ENCODE measurements around the gene LPIN1. TPM values are rescaled to one million over a fixed set of nuclear protein-coding genes. Genes with fewer than 3 reads are reported as not detected.

The LPIN1 gene
- total RNA-seq, 1 experiment from 2014 or later: 13.9 TPM

DNA sequence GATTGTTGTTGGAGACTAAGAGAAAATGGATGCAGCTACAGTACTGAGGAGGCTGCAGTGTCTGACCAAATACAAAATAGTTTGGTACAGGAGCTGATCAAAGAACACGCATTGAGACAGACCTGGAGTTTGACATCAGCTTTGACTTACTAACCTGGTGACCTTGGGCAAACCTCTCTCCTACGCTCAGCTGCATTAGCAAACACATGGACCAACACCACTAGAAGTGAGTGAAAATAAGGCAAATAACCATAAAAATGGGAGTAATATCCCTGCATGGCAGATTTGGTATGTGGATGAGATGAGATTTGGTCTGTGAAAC is 126.5 kb downstream of the LPIN1 start:
- no peak for TF ChIP-seq FOXK1 (CRISPR knock-in tag; IDR thresholded peaks at IDR 0.05)
- no peak for TF ChIP-seq ETV6 (CRISPR knock-in tag; IDR thresholded peaks at IDR 0.05)
- TF ChIP-seq ZNF425 (CRISPR knock-in tag; conservative IDR thresholded peaks at IDR 0.05): no peak
- no peak for TF ChIP-seq E2F1 (CRISPR knock-in tag; IDR thresholded peaks at IDR 0.05)
- Mint-ChIP-seq H3K4me3 (no peak overlapping the region), H3K27ac (no peak overlapping the region), H3K9me3 (peaks cover 2% of the 10 kb centered on the region), H3K4me1 (peaks cover 30% of the 10 kb centered on the region), H3K36me3 (no peaks in the 10 kb centered on the region), H3K27me3 (ENCODE audit: low read depth) (no peaks in the 10 kb centered on the region; the same call in 1 of the 2 replicates)
- CTCF ChIA-PET: interaction anchor here (2.9 kb wide), 1 partner anchor 9 kb away, joined by 13 read pairs; no protein-coding TSS in a partner anchor
- DNase-seq (ENCODE audit: low spot score): no peak
- POLR2A ChIA-PET: no interaction called here
- ATAC-seq: no peak

GRCh38 chr2:11873356-11874154 is 127.1 kb downstream of the LPIN1 start:
- DNase-seq (ENCODE audit: low spot score) (no peak), ATAC-seq (no peak)
- Mint-ChIP-seq H3K27ac (no peak overlapping the region), H3K4me1 (peaks cover 25% of the 10 kb centered on the region), H3K4me3 (no peak overlapping the region), H3K36me3 (no peaks in the 10 kb centered on the region), H3K9me3 (peaks cover 3% of the 10 kb centered on the region; the same call in 1 of the 2 replicates), H3K27me3 (ENCODE audit: low read depth) (no peaks in the 10 kb centered on the region; the same call in 1 of the 2 replicates)
- TF ChIP-seq, protein P1, sequence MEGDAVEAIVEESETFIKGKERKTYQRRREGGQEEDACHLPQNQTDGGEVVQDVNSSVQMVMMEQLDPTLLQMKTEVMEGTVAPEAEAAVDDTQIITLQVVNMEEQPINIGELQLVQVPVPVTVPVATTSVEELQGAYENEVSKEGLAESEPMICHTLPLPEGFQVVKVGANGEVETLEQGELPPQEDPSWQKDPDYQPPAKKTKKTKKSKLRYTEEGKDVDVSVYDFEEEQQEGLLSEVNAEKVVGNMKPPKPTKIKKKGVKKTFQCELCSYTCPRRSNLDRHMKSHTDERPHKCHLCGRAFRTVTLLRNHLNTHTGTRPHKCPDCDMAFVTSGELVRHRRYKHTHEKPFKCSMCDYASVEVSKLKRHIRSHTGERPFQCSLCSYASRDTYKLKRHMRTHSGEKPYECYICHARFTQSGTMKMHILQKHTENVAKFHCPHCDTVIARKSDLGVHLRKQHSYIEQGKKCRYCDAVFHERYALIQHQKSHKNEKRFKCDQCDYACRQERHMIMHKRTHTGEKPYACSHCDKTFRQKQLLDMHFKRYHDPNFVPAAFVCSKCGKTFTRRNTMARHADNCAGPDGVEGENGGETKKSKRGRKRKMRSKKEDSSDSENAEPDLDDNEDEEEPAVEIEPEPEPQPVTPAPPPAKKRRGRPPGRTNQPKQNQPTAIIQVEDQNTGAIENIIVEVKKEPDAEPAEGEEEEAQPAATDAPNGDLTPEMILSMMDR (IDR thresholded peaks at IDR 0.05): no peak
- CTCF ChIA-PET: interaction anchor here (2.9 kb wide), 1 partner anchor 10 kb away, joined by 13 read pairs; no protein-coding TSS in a partner anchor
- POLR2A ChIA-PET: no interaction called here

DNA sequence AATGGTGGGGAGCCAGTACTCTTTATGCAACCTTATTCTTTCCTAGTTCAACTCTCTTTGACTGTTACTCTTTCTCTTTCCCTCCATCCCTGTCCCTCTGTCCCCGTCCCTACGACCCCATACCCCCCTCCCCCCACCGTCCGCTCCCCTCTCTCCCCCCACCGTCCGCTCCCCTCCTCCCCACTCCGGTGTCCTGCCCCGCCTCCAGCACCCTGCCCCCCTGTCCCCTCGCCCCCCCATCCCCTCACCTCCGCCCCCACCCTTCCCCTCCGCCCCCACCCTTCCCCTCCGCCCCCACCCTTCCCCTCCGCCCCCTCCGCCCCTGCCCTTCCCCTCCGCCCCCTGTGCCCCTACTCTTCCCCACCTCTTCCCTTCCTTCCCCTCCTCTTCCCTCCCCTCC is 128.4 kb downstream of the LPIN1 start:
- ATAC-seq (no peak), DNase-seq (ENCODE audit: low spot score) (no peak)
- H3K27me3 Mint-ChIP-seq (ENCODE audit: low read depth): no peaks in the 10 kb centered on the region; the same call in 1 of the 2 replicates
- H3K36me3 Mint-ChIP-seq: no peaks in the 10 kb centered on the region
- CTCF ChIA-PET: interaction anchor here (2.9 kb wide), 1 partner anchor 11 kb away, joined by 13 read pairs; no protein-coding TSS in a partner anchor
- peaks cover 13% of the 10 kb centered on the region for H3K4me1 Mint-ChIP-seq
- no peak overlapping the region for H3K4me3 Mint-ChIP-seq
- H3K27ac Mint-ChIP-seq: no peak overlapping the region
- TF ChIP-seq GTF2I (CRISPR knock-in tag; conservative IDR thresholded peaks at IDR 0.05): no peak
- TF ChIP-seq, protein P2, sequence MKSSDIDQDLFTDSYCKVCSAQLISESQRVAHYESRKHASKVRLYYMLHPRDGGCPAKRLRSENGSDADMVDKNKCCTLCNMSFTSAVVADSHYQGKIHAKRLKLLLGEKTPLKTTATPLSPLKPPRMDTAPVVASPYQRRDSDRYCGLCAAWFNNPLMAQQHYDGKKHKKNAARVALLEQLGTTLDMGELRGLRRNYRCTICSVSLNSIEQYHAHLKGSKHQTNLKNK (CRISPR knock-in tag; IDR thresholded peaks at IDR 0.05): no peak
- no peak for TF ChIP-seq FOXK1 (CRISPR knock-in tag; IDR thresholded peaks at IDR 0.05)
- TF ChIP-seq SMAD3 (CRISPR knock-in tag; IDR thresholded peaks at IDR 0.05; ENCODE audit: borderline replicate concordance): no peak
- no peak for TF ChIP-seq ZNF121 (CRISPR knock-in tag; IDR thresholded peaks at IDR 0.05)
- TF ChIP-seq IRF1 (CRISPR knock-in tag; IDR thresholded peaks at IDR 0.05): no peak
- peaks cover 7% of the 10 kb centered on the region; the same call in 1 of the 2 replicates for H3K9me3 Mint-ChIP-seq
- POLR2A ChIA-PET: no interaction called here

GRCh38 chr2:11875481-11875880 is 129.0 kb downstream of the LPIN1 start:
- H3K36me3 Mint-ChIP-seq: no peaks in the 10 kb centered on the region

More at GRCh38 chr2:11875481-11875880, 129.0 kb downstream of the LPIN1 start:
- no peak overlapping the region for H3K4me3 Mint-ChIP-seq
- no peaks in the 10 kb centered on the region; the same call in 1 of the 2 replicates for H3K27me3 Mint-ChIP-seq (ENCODE audit: low read depth)
- H3K9me3 Mint-ChIP-seq: peaks cover 7% of the 10 kb centered on the region; the same call in 1 of the 2 replicates
- POLR2A ChIA-PET: no interaction called here
- TF ChIP-seq RORB (CRISPR knock-in tag; IDR thresholded peaks at IDR 0.05) (no peak), CREM (CRISPR knock-in tag; IDR thresholded peaks at IDR 0.05) (no peak), TEAD4 (CRISPR knock-in tag; IDR thresholded peaks at IDR 0.05) (no peak), TEAD1 (CRISPR knock-in tag; IDR thresholded peaks at IDR 0.05) (no peak), NFATC4 (CRISPR knock-in tag; IDR thresholded peaks at IDR 0.05) (no peak)
- peaks cover 7% of the 10 kb centered on the region for H3K4me1 Mint-ChIP-seq
- CTCF ChIA-PET: no interaction called here
- ATAC-seq (no peak), DNase-seq (ENCODE audit: low spot score) (no peak)
- no peak overlapping the region for H3K27ac Mint-ChIP-seq
